ENCODE results near the gene GARNL3.

Gene GARNL3

DNA sequence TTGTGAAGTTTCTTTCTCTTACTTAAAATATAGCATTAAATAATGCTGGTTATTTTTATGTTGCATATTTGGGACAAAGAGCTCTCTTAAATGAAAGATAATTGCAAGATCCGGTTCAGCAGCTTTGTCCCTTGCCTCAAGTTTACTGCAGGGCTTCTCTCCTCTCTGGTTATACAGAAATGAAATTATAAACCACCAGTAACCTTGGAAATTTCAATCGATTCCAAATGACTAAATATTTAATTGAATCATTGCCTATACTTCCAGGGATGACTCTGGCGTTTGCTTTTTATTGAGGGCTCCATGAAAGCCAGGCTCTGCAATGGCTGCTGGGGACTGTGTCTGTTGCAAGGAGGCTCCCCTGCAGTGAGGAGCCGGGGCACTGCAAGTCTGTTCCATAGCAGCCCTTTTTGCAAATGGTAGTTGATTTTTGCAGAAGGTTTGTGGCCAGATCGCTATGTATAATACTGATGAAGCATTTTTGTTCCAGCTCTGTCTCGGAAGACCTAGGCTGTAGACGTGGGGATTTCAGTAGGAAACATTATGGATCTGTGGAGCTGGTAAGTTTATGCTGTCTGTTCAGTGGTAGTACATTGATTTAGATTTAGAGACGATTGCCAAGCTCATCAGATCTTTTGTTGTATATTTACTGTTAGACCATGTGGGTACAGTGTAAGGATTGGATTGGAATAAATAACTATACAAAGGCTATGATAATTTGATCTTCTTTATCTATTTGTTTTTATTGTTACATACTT, at the start of gene GARNL3:
GARNL3 (plus strand) TSS at position 313 of the 758 bp plus-strand sequence; CDS start at position 417, 104 bp downstream.
- in situ Hi-C loops (cut with MboI; ENCODE audit: low pct_unique_long_range_greater_than_20kb, low sequenced_read_pairs): no loop called here
- DNase-seq: no peak

- in situ Hi-C loops (cut with MboI; ENCODE audit: low pct_unique_long_range_greater_than_20kb, low sequenced_read_pairs): no loop called here
- no peak for DNase-seq
These were observed 49.0 kb upstream of the GARNL3 start for GRCh38 chr9:127215268-127216209.

- no peak for DNase-seq
These were observed 48.2 kb upstream of the GARNL3 start for GRCh38 chr9:127216210-127216887.

DNA sequence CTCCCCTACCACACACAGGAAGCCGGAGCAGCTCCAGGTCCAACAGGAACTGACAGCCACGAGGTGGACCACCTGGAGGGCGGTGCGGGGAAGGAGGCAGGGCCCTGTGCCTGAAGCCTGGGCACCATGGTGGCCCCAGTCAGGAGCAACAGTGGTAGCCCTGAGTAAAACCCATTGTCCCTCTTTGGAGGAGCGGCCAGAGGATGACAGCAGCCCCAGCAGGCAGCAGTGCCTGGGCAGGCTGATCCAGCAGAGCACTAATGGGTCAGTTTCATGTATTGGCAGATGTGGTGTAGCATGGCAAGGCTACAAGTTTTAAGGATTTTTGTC, 47.7 kb upstream of the GARNL3 start:
- DNase-seq: no peak
- in situ Hi-C loops (cut with MboI; ENCODE audit: low pct_unique_long_range_greater_than_20kb, low sequenced_read_pairs): no loop called here

More at GRCh38 chr9:127216210-127216887, 48.2 kb upstream of the GARNL3 start:
- in situ Hi-C loops (cut with MboI; ENCODE audit: low pct_unique_long_range_greater_than_20kb, low sequenced_read_pairs): no loop called here

DNA sequence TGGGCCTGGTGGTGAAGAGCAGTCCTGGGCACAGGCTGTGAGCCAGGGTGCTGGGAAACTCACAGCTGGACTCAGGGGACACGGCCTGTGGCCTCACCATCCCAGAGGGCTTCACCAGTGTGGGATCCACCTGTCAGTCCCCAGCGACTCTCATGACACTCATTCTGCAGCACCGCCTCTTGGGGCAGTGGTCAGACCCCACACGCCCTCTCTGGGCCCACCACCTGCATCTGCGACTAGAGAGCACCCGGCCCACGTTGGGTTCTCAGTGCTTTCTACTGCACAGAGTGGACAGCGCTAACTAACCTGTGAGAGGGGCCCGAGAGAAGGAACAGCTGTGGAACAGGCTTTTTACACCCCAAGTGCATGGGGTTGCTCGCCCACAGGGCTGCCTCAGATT, 45.8 kb upstream of the GARNL3 start:
- in situ Hi-C loops (cut with MboI; ENCODE audit: low pct_unique_long_range_greater_than_20kb, low sequenced_read_pairs): no loop called here
- no peak for DNase-seq

DNA sequence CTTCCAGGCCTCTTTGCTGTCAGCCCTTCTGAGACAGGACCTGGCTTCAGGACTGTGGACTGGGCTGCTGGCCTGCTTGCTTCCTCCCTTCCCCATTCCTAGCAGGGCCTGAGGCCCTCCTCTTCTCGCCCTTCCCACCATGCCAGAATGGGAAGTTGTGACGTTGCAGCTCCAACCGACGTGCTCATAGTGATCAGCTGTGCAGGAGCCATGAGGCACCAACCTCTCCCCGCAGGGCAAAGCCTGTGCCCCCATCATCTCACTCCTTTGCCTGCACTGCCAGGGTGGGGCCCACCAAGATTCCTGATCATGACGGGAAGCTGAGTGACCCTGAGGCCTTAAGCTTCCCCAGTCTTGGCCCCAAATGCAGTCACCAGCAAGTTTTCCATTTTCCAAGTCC, 45.1 kb upstream of the GARNL3 start:
- in situ Hi-C loops (cut with MboI; ENCODE audit: low pct_unique_long_range_greater_than_20kb, low sequenced_read_pairs): no loop called here
- DNase-seq: no peak

DNA sequence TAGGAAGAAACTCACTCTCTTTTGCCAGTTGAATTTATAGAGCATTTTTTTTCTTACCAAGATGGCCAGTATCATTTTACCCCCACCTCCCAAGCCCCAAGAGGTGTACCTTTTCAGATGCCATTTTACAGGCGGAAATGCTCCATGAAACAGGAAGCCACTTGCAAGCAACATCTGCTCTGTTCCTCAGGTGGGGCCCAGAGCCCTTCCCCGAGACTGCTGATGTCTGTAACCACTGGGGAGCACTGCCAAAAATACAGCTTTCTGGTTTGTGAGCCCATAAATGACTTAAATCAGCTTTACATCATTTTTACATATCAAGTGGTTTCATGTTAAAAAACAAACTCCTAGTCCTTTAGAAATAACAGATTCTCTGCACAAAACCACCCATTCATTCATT, 42.9 kb upstream of the GARNL3 start:
- in situ Hi-C loops (cut with MboI; ENCODE audit: low pct_unique_long_range_greater_than_20kb, low sequenced_read_pairs): no loop called here
- DNase-seq: no peak

GRCh38 chr9:127222388-127223095, 42.0 kb upstream of the GARNL3 start:
- in situ Hi-C loops (cut with MboI; ENCODE audit: low pct_unique_long_range_greater_than_20kb, low sequenced_read_pairs): no loop called here
- DNase-seq: no peak

GRCh38 chr9:127223266-127223665, 41.3 kb upstream of the GARNL3 start:
- no peak for DNase-seq
- in situ Hi-C loops (cut with MboI; ENCODE audit: low pct_unique_long_range_greater_than_20kb, low sequenced_read_pairs): no loop called here

DNA sequence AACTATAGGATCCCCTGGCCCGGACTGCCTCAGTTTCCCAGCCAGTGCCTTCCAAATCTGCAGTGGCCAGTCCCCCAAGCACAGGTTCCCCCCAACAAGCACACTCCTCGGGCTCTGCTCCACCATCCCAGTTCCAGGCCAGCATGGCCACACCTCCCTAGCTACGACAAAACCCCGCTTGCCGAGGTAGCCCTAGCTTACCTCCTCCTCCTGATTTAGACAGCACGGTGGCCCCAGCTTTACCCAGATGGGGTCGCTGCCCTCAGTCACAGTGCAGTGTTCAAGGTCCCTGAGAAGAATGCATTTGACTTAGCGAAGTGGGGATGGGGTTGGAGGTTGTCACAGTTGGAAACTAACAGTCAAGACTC, 40.8 kb upstream of the GARNL3 start:
- DNase-seq: no peak
- in situ Hi-C loops (cut with MboI; ENCODE audit: low pct_unique_long_range_greater_than_20kb, low sequenced_read_pairs): no loop called here

DNA sequence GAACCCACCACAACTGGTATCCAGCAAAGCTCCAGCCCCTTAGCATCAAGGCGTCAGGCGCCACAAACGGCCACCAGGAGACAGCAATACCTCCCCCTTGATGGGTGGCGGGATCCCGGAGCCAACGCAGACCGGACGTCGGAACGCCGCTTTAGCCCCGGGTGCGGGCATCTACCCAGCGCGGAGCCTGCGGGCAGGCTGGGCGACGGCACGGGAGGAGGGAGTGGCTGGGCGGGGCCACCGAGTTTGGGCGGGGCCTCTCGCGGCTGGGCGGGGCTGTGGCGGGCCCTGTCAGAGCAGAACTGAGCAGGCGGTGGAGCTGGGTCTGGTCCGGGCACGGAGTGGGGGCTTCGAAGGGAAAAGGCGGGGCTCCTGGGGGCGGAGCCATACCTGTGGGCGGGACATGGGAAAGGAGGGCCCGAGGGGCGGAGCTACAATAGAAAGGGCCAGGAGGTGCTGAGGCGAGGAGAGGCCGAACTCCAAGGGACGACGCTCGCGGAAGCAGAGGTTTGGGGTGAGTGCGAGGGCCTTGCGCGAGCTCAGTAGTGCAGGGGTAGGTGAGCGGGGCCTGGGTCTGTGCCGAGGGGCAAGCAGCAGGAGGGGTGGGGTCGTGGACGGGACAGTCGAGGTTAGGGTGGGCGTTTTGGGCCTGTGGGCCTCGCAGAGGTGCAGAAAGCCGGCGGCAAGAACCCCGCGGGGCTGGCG, 40.2 kb upstream of the GARNL3 start:
- peak; percentile 94 for DNase-seq
- in situ Hi-C loops (cut with MboI; ENCODE audit: low pct_unique_long_range_greater_than_20kb, low sequenced_read_pairs): no loop called here

DNA sequence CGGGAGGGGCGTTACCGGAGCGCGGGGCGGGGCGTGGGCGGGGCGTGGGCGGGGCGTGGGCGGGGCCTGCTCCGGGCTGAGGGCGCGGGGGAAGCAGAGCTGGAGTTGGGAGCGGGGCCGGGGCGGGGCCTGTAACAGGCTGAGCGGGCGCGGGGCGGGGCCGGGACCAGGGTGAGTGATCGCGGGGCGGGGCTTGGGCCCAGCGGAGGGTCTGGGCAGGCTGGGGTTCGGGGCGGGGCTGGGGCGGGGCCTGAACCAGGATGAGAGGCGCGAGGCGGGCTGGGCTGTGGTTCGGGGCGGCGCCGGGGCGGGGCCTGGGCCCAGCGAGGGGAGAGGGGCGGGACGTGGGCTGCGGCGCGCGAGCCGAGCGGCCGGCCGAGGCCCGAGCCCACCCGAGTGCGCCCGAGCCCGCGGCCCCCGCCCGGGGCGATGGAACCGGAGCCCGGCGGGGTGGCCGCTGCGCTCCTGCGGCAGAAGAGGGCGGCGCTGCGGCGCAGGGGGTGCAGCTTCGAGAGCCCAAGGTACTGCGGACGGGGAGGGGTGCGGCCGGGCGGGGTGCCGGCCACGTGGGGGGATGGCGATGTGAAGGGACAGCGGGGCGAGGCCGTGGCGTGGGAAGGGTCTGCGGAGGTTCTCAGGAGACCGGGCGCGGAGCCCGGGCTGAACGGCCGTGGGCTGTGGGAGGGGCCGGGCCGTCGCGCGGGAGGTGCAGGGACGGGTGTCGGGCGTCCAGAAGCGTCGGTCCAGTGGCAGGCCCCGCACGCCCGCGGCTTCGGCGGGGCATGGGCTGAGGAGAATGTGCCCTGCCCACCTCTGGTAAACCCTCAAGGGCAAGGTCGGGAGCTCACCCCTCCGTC, 39.5 kb upstream of the GARNL3 start:
- in situ Hi-C loops (cut with MboI; ENCODE audit: low pct_unique_long_range_greater_than_20kb, low sequenced_read_pairs): no loop called here
- DNase-seq: peak; percentile 41

GRCh38 chr9:127225801-127226625, 38.6 kb upstream of the GARNL3 start:
- in situ Hi-C loops (cut with MboI; ENCODE audit: low pct_unique_long_range_greater_than_20kb, low sequenced_read_pairs): no loop called here
- DNase-seq: no peak

DNA sequence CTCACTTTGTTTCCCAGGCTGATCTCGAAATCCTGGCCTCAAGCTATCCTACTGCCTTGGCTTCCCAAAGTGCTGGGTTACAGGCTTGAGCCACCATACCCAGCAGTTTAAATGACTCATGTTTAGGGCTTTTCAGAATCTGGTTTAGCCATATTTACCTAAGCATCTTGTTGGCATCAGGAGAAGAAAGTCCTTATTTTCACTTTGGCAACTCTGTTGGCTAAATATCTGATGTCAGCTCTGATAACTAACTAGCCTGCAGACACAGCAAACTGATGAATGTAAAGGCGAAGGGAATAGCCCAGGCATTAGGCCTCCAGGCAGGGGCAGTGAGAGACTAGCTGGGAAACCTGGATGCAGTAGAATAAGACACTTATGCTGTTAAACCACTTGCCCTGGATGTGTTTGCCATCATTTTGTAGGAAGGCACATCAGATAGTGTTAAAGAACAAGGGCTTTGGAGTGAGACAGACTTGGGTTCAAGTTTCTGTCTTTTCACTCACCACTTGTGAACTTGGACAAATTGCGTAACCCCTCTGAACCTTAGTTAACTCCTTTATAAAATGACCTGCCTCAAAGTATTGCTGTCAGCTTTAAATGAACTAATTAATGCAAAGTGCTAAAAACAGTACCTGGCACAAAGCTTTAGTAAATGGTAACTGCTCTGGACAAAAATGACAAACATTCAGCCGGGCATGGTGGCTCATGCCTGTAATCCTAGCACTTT, 34.7 kb upstream of the GARNL3 start:
- in situ Hi-C loops (cut with MboI; ENCODE audit: low pct_unique_long_range_greater_than_20kb, low sequenced_read_pairs): no loop called here
- no peak for DNase-seq

- DNase-seq: no peak
- in situ Hi-C loops (cut with MboI; ENCODE audit: low pct_unique_long_range_greater_than_20kb, low sequenced_read_pairs): no loop called here
These were observed 32.9 kb upstream of the GARNL3 start for GRCh38 chr9:127231666-127232065.

- in situ Hi-C loops (cut with MboI; ENCODE audit: low pct_unique_long_range_greater_than_20kb, low sequenced_read_pairs): no loop called here
- DNase-seq: no peak
These were observed 31.6 kb upstream of the GARNL3 start for GRCh38 chr9:127232833-127233549.

Data from KBM-7 (cell line).